Prostate gland (tissue), 2 donors: ENCODE data around the gene DYNC1LI1.

ENCODE experiments used
- POLR2AphosphoS5 ChIP-seq: sonication (generic); formaldehyde crosslinking; IDR thresholded peaks from one replicate; pipeline ENCODE4 v1.6.1; 2017; ENCODE audit warnings: antibody characterized with exemption
- TF ChIP-seq, protein P1 (sequence below), 4 experiments: fragments of 200-600 bp in 2 of 4; fragments of 450-650 bp in 2 of 4; sonication (generic) in 2 of 4; IDR thresholded peaks; 1 replicate in 3 of 4; 2 replicates in 1 of 4; pipeline ENCODE4 v1.5.1; 2016 to 2019; ENCODE audit warnings: antibody characterized with exemption in 4 of 4, mild to moderate bottlenecking in 2 of 4, moderate library complexity in 2 of 4

DNA sequence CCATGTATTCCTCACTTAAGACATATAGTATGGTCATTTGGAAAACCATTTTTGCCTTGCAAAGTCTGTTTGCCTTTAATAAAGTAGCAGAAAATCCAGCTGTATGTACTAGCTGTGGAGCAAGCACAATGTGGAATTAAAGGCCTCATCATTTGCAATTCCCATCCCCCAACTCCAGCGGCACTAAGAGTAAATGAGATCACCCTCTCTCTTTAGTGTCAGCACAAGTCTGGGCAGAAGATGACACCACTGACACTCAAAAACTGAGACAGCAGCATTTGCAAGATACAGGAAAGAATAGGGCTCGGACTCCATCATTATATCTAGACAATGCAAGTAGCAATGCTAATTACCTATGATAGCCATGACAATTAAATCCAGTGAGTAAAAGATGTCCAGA is 24.7 kb upstream of the DYNC1LI1 start:
- TF ChIP-seq POLR2AphosphoS5, result no peak
- TF ChIP-seq, protein P1, sequence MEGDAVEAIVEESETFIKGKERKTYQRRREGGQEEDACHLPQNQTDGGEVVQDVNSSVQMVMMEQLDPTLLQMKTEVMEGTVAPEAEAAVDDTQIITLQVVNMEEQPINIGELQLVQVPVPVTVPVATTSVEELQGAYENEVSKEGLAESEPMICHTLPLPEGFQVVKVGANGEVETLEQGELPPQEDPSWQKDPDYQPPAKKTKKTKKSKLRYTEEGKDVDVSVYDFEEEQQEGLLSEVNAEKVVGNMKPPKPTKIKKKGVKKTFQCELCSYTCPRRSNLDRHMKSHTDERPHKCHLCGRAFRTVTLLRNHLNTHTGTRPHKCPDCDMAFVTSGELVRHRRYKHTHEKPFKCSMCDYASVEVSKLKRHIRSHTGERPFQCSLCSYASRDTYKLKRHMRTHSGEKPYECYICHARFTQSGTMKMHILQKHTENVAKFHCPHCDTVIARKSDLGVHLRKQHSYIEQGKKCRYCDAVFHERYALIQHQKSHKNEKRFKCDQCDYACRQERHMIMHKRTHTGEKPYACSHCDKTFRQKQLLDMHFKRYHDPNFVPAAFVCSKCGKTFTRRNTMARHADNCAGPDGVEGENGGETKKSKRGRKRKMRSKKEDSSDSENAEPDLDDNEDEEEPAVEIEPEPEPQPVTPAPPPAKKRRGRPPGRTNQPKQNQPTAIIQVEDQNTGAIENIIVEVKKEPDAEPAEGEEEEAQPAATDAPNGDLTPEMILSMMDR (IDR thresholded peaks at IDR 0.05), result no peak
